GM18498 (cell line): ENCODE results near the gene GRIN2C.

ENCODE experiments used
- ATAC-seq: cut with Tn5 transposase; IDR thresholded peaks from one replicate; pipeline ENCODE4 v1.9.1; 2021; ENCODE audit warnings: mild to moderate bottlenecking, moderate library complexity; ENCODE audit not compliant: unreplicated experiment

Gene GRIN2C

GRCh38 chr17:74803388-74803930, 56.2 kb downstream of the GRIN2C start:
- ATAC-seq, result no peak

DNA sequence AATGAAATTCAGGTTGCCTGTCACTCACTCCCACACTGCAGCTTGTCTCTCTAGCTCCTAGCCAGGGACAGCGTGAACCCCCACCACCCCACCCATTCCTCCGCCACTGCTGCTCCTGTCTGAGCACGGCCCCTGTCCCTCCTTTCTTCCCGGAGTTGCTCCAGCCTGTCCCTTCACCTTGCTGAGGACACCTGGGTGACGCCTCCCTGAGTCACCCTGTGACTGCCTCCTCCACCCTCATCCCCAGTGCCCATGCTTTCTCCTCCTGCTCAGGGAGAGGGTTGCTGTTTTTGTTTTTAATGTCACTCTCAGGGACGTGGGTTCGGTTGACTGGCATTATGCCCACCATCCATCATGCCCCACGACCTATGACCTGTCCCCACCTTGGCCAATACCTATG, 57.8 kb downstream of the GRIN2C start:
- no peak for ATAC-seq

GRCh38 chr17:74800531-74800930, 59.2 kb downstream of the GRIN2C start:
- no peak for ATAC-seq

GRCh38 chr17:74799097-74799496, 60.6 kb downstream of the GRIN2C start:
- ATAC-seq, result no peak

DNA sequence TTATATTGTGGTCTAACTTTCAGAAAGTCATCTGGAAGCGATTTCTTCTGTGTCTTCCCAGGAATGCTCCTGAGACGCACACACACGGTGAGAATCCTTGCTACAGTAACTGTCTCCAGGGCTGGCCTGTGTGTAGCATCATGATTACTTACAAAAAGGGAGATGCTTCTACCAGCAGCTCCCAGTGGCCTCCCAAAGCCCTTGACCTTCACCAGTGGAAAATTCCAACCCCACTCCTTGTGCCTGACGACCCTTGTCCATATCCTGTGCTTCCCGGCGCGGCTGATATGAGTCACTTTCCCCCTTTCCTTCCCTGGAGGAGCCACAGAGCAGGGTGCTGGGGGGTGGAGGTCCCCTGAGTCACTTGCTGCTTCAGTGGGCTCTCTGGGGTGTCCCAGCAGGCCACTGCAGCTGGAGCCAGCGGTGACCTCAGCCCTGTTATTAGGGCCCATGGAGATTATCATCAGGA, 61.4 kb downstream of the GRIN2C start:
- ATAC-seq, result no peak

- no peak for ATAC-seq
These were observed 61.9 kb downstream of the GRIN2C start for GRCh38 chr17:74797824-74798223.

- ATAC-seq, result no peak
These were observed 62.8 kb downstream of the GRIN2C start for GRCh38 chr17:74796866-74797265.

GRCh38 chr17:74796211-74796610, 63.5 kb downstream of the GRIN2C start:
- ATAC-seq, result no peak

DNA sequence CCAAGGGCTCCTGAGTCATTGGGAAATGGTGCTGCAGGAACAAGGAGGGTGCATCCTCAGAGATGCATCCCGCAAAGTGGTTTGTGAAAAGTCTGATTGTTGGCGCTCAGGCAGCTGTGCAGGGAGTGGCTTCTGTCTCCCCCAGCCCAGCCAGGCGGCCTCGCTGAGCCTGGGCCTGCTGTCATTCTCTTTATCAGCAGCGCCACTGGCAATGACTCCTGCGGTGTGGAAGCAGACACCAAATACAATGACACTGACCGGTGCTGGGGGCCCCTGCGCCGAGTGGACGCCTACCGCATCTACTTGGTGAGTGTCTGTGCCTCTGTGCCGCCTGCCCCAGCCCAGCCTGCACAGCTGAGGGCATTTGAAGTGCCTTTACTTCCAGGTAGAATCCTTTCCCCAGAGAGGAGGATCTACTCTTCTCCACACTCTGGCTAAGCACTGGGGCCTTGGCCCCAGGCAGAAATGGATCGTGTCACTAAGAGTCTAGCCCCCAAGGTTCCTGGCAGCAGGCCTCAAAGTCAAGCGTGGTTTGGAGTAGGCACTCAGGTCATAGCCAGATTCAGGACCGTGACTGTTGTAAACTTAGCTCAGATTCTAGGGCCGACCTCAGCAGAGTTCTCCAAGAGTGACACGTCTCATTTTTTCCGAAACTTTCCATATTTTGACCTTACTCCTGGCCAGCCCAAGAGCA, 64.2 kb downstream of the GRIN2C start:
- ATAC-seq, result no peak

DNA sequence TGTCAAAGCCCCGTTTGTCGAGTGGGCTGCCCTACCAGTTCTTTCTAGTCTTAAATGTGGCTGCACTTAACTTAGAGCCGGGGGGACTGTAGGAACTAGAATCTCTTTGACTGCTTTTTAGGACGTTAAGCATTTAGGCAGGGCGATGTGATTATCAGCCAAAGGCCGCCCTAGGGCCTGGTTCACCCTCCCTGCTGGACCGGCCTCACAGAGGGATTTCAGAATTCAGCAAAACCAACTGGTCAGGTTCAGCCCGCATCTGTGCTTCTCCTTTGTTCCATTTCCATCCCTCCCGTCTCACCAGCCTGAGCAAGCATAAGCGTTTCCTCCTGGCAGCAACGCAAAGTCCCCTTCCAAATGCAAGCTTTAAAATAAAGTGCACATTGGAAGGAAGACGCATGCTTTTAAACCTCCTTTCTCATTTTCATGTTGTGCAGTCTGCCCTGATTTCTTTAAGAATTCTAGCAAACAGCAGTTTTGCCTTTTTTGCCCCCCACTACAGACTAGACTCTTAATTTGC, 67.0 kb downstream of the GRIN2C start:
- no peak for ATAC-seq
